OCI-LY3 (cell line): ENCODE results near the gene HOXB1.

Experiments used
- H2AFZ ChIP-seq: fragments of 200-600, 300-600 bp; shearing (Covaris generic); 2 replicates; pipeline ENCODE4 v1.6.0; 2014; ENCODE audit warnings: antibody characterized with exemption, low read depth, low read length
- H3K27ac ChIP-seq: fragments of 200-600, 300-600 bp; sonication (generic); 2 replicates; pipeline ENCODE4 v1.5.1; 2014; ENCODE audit warnings: mild to moderate bottlenecking, low read length, moderate library complexity, mixed read lengths
- H3K27me3 ChIP-seq: fragments of 200-600, 300-600 bp; sonication (generic); 2 replicates; pipeline ENCODE4 v1.6.1; 2014; ENCODE audit warnings: low read depth, low read length, mixed read lengths
- H3K36me3 ChIP-seq: fragments of 200-600, 300-600 bp; sonication (generic); replicated peaks from 2 replicates; pipeline ENCODE3; 2014; ENCODE audit warnings: low read depth, low read length, mixed read lengths
- H3K4me1 ChIP-seq: fragments of 300-600, 200-600 bp; sonication (generic); 2 replicates; pipeline ENCODE4 v1.6.1; 2014; ENCODE audit warnings: low read length, mixed read lengths
- H3K4me2 ChIP-seq: fragments of 200-600, 300-600 bp; sonication (generic); 2 replicates; pipeline ENCODE4 v1.6.1; 2014; ENCODE audit warnings: low read length, mixed read lengths
- H3K4me3 ChIP-seq: fragments of 300-600, 200-600 bp; sonication (generic); 2 replicates; pipeline ENCODE4 v1.5.1; 2014; ENCODE audit warnings: antibody characterized with exemption, mild to moderate bottlenecking, low read length, moderate library complexity
- H3K79me2 ChIP-seq: fragments of 300-600, 200-600 bp; shearing (Covaris generic); 2 replicates; pipeline ENCODE4 v1.6.1; 2014; ENCODE audit warnings: mild to moderate bottlenecking, low read length, mixed read lengths
- H3K9ac ChIP-seq: fragments of 300-600, 200-600 bp; shearing (Covaris generic); 2 replicates; pipeline ENCODE4 v1.6.0; 2014; ENCODE audit warnings: mild to moderate bottlenecking, low read length, moderate library complexity
- H3K9me3 ChIP-seq: fragments of 200-600, 300-600 bp; shearing (Covaris generic); 2 replicates; pipeline ENCODE4 v1.6.1; 2014; ENCODE audit warnings: low read length, mixed read lengths; ENCODE audit not compliant: insufficient read depth
- H4K20me1 ChIP-seq: fragments of 200-600, 300-600 bp; sonication (generic); 2 replicates; pipeline ENCODE4 v1.6.1; 2016; ENCODE audit warnings: low read length, mixed read lengths; ENCODE audit not compliant: insufficient read depth
- CTCF ChIP-seq: fragments of 200-600, 300-600 bp; sonication (generic); IDR thresholded peaks from 2 replicates; pipeline ENCODE4 v1.5.1; 2014; ENCODE audit warnings: antibody characterized with exemption, low read length, low read depth
- EZH2phosphoT487 ChIP-seq: fragments of 200-600 bp; shearing (Covaris generic); IDR thresholded peaks from 2 replicates; pipeline ENCODE4 v1.6.1; 2018; ENCODE audit warnings: antibody characterized with exemption, mixed run types, low read depth

The HOXB1 gene

DNA sequence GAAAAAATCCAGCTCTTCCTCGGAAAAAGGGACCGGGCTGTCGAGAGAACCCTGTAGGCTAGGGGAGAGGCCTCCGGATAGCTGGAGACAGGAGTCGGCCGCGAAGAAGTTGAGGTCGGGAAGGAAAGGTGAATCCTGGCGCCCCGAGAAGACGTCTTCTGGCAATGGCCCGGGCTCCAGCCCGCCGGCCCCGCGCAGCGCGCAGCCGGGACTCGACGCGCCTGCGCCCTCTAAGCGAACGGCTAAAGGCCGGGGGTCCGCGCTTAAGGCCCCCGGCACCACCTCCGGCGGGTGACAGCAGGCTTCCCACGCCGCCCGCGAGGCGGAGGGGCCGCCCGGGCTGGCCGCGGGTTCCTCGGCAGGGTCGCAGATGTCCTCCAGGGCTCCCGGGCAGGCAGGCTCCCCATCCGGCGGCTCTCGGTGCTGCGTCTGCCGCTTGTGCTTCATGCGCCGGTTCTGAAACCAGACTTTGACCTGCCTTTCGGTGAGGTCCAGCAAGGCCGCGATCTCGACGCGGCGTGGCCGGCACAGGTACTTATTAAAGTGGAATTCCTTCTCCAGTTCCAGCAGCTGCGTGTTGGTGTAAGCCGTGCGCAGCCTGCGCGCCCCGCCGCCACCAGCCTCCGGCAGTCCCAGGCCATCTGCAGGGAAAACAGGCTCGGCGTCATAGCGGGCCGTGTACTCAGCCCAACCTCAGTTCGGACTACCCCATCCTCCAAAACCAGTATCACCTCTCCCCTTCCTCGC is 12.5 kb upstream of the HOXB1 start:
- peaks cover 19% of the 10 kb centered on the region for H3K4me1 ChIP-seq
- H4K20me1 ChIP-seq: no peaks in the 10 kb centered on the region
- peak overlapping the region; percentile 98 for H3K9ac ChIP-seq
- H3K9me3 ChIP-seq: no peaks in the 10 kb centered on the region
- peak overlapping the region; percentile 88 for H3K27ac ChIP-seq
- H3K4me2 ChIP-seq: peak overlapping the region; percentile 69
- peaks cover 7% of the 10 kb centered on the region for H3K36me3 ChIP-seq
- no peaks in the 10 kb centered on the region for H3K27me3 ChIP-seq
- no peak overlapping the region for H2AFZ ChIP-seq
- peak; percentile 6; the same call in 1 of the 2 replicates for TF ChIP-seq CTCF
- no peak for TF ChIP-seq EZH2phosphoT487
- H3K79me2 ChIP-seq: peaks cover 42% of the 10 kb centered on the region
- H3K4me3 ChIP-seq: peak overlapping the region; percentile 90

DNA sequence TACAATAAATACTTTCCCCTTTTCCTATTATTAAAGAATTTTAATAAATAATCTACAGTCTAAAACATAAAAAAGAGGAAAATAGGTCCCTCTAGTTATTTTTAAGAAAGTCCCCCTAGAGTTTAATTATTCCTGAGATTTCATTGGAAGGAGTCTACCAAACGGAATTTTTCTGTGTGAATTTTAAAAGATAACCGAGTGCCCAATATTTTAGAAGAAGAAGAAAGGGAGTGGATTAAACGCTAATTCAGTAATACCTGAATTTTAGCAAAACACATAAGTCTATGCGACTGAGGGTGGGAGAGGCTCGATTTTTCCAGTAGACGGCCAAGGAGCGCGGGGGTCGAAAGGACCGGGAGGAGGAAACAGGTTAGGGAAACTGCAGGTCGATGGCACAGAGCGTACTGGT is 11.9 kb upstream of the HOXB1 start:
- Histone ChIP-seq H4K20me1 (no peaks in the 10 kb centered on the region), H2AFZ (no peak overlapping the region), H3K4me3 (peak overlapping the region; percentile 90), H3K4me2 (peak overlapping the region; percentile 69), H3K4me1 (peaks cover 19% of the 10 kb centered on the region), H3K36me3 (peaks cover 7% of the 10 kb centered on the region), H3K27ac (peak overlapping the region; percentile 88), H3K9ac (peak overlapping the region; percentile 98), H3K27me3 (no peaks in the 10 kb centered on the region), H3K9me3 (no peaks in the 10 kb centered on the region), H3K79me2 (peaks cover 42% of the 10 kb centered on the region)
- TF ChIP-seq EZH2phosphoT487 (no peak), CTCF (no peak)

DNA sequence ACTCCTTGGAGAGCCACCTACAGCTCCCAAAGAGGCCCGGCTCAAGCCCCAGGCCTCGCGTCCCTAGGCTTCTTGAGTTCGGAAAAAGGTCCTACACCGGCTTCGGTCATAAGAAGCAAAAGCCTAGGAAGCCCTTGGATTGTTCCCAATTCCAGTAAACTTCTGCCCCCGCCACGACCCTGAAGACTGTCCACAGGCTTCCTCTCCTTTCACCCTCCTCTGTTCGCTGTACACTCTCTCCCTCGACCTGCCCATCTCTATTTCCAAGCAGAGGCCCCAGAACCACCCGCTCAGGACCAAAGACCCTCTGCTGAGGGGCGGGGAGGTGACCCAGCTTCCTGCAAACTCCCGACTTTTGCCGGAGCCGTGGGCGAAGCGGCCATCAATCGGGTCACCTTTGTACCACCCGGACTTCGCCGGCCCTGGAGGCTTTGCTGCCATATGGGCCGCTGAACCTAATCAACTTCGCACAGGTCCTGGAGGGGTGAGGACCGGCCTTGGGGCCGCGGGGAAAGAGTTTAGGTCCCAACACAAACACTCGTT is 11.4 kb upstream of the HOXB1 start:
- TF ChIP-seq CTCF (no peak), EZH2phosphoT487 (no peak)
- H3K4me1 ChIP-seq: peaks cover 19% of the 10 kb centered on the region
- H3K4me3 ChIP-seq: peak overlapping the region; percentile 90
- H2AFZ ChIP-seq: no peak overlapping the region
- peak overlapping the region; percentile 98; the same call in 1 of the 2 replicates for H3K9ac ChIP-seq
- no peaks in the 10 kb centered on the region for H4K20me1 ChIP-seq
- peak overlapping the region; percentile 69 for H3K4me2 ChIP-seq
- no peak overlapping the region for H3K27ac ChIP-seq
- H3K9me3 ChIP-seq: no peaks in the 10 kb centered on the region
- peaks cover 42% of the 10 kb centered on the region for H3K79me2 ChIP-seq
- H3K27me3 ChIP-seq: no peaks in the 10 kb centered on the region
- peaks cover 7% of the 10 kb centered on the region for H3K36me3 ChIP-seq

DNA sequence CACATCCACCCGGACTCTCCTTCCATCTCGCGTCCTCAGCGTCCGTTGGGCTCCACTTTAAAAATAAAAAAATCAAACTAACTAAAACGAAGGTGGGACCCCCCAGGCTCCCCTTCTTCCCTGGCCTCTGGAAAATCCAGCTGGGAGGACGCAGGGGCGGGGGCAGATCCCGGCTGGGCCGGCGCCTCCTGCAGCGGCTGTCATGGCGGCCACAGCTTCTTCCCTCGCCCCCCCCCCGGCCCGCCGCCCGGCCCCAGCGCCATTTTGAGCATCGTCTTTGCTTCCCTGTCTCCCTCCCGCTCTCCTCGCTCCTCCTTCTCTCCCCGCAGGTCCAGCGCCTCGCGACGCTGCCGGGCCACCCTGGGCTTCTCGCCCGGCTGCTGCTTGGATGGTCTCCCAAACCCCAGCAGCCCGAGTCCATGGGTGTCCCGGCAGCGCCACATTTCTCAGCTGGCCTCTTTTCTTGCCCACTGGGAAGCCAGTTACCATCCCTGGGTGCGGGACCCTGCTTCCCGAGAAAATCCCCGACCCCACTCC is 10.8 kb upstream of the HOXB1 start:
- TF ChIP-seq EZH2phosphoT487 (no peak), CTCF (no peak)
- H3K9me3 ChIP-seq: no peaks in the 10 kb centered on the region
- H3K4me1 ChIP-seq: peaks cover 19% of the 10 kb centered on the region
- peak overlapping the region; percentile 69; the same call in 1 of the 2 replicates for H3K4me2 ChIP-seq
- H3K9ac ChIP-seq: no peak overlapping the region
- peak overlapping the region; percentile 90; the same call in 1 of the 2 replicates for H3K4me3 ChIP-seq
- H3K36me3 ChIP-seq: peaks cover 7% of the 10 kb centered on the region
- no peak overlapping the region for H3K27ac ChIP-seq
- H2AFZ ChIP-seq: no peak overlapping the region
- H4K20me1 ChIP-seq: no peaks in the 10 kb centered on the region
- peaks cover 42% of the 10 kb centered on the region for H3K79me2 ChIP-seq
- H3K27me3 ChIP-seq: no peaks in the 10 kb centered on the region
